GM12873 (cell line): ENCODE measurements around the gene YTHDC1.

Experiments used
- TF ChIP-seq, protein P1 (sequence below): IDR thresholded peaks from 2 replicates; pipeline ENCODE4 v1.5.1; 2012; ENCODE audit warnings: low read depth, mild to moderate bottlenecking, moderate library complexity, low read length, control low read depth; ENCODE audit not compliant: insufficient read depth; ENCODE audit errors: missing control alignments

The YTHDC1 gene

DNA sequence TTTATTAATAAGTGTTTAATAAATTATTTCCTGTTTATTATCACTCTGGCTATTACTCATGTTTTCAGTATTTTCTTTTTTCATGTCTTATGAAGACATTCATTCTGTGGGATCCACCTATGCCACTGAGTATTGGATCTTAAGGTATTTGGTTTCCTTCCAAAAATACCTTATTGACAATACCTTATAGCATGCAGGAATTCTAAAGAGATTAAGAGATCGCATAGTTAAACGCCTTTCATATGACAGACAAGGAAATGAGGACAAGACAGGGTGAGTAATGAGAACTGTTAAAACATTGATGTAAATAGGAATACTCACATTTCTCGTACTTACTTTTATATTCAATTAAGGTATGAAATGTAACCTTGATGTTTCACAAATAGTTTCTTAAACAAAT lies 66.2 kb downstream of the YTHDC1 start:
- TF ChIP-seq, protein P1, sequence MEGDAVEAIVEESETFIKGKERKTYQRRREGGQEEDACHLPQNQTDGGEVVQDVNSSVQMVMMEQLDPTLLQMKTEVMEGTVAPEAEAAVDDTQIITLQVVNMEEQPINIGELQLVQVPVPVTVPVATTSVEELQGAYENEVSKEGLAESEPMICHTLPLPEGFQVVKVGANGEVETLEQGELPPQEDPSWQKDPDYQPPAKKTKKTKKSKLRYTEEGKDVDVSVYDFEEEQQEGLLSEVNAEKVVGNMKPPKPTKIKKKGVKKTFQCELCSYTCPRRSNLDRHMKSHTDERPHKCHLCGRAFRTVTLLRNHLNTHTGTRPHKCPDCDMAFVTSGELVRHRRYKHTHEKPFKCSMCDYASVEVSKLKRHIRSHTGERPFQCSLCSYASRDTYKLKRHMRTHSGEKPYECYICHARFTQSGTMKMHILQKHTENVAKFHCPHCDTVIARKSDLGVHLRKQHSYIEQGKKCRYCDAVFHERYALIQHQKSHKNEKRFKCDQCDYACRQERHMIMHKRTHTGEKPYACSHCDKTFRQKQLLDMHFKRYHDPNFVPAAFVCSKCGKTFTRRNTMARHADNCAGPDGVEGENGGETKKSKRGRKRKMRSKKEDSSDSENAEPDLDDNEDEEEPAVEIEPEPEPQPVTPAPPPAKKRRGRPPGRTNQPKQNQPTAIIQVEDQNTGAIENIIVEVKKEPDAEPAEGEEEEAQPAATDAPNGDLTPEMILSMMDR, result no peak

DNA sequence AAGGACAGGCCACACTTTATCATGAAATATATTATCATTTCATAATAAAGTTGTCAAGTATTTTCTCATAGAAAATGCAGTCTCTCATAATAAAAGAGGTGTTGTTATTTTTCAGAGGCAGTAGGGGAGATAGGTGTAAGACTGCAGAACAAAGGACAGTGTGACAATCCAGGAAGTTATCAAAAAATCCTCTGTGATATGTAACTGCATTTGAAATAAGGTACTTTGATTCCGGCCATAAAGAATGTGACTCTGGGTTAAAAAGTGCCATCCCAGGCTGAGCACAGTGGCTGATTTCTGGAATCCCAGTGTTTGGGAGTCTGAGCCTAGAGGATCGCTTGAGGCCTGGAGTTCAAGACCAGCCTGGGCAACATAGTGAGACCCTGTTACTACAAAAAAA lies 66.8 kb downstream of the YTHDC1 start:
- TF ChIP-seq, protein P1, result no peak

DNA sequence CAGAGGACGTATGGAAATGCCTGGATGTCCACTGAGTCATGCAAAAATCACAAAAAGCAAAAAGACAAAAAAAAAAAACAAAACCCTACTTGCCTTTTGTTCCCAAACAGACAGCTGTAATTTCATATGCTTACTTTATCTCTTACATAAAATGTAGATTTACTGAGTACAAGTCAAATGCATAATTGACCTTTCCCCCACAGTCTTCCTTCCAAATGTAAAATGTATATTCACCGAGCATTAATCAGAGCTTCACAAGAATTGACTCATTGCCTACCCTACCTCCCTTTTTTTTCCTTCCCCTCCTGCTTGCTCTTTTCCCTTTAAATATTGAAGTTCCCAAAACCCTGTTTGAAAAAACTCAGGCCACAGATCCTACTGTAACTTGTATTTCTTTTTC lies 71.9 kb downstream of the YTHDC1 start:
- TF ChIP-seq, protein P1, result no peak

DNA sequence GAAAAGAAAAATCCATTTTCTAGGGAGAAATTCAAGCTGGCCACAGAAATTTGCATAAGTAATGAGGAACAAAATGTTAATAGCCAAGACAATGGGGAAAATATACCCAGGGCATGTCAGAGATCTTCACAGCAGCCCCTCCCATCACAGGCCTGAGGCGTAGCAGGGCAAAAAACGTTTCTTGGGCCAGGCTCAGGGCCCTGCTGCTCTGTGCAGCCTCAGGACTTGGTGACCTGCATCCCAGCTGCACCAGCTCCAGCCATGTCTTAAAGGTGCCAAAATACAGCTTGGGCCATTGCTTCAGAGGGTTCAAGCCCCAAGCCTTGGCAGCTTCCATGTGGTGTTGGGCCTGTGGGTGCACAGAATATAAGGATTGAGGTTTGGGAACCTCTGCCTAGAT lies 72.3 kb downstream of the YTHDC1 start:
- TF ChIP-seq, protein P1, result no peak

DNA sequence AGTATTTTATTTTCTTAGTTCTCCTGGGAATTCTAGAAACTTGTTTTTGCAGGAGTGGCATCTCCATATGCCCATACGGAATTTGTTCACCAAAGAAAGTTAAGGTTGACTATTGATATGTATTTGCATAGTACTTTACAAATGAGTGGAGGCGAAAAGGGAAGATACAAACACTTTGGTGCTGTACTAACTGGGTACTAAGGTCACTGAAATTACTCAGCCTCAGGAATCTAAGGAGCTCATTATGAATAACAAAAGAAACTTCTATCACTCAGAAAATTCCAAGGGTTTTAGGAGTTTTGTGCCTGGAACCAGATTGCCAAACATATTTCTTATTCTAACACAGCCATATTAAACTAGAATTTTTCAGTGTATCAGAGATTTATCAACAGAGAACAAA lies 77.0 kb downstream of the YTHDC1 start:
- TF ChIP-seq, protein P1, result no peak

DNA sequence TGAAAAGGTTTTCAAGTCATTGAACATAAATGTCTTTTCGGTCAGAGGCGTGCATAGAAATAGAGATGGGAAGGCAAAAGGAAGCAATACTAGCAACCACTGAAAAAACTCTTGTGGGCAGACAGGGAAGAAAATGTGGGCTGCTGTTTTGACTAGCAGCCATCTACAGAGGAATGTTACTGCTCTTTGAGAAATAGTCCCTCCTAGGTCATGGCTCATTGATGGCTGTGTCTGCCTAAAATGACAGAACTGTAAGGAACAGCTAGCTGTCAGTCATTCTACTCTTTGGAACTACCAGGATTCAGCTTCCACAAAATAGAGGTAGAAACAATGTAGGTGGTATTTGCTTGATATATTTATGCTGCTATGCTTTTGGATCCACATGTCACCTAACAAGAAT lies 77.5 kb downstream of the YTHDC1 start:
- TF ChIP-seq, protein P1, result no peak

DNA sequence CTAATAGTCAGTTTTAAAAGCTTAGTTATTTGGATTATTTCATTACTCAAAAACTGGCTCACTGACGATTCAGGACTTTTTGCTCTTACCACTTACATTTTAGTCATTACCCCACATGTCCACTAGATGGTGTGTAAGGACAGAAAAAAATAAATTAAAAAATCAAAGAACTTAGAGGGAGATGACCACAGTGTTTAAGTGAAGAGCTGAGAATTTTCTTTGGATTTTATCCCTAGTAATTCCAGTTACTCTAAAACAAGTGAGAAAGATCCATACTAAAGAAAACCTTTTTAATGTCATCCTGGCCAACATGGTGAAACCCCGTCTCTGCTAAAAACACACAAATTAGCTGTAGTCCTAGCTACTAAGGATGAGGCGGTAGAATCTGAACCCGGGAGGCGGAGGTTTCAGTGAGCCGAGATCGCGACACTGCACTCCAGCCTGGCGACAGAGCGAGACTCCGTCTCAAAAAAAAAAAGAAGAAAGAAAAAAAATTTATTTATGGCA lies 78.0 kb downstream of the YTHDC1 start:
- TF ChIP-seq, protein P1, result peak; percentile 52

DNA sequence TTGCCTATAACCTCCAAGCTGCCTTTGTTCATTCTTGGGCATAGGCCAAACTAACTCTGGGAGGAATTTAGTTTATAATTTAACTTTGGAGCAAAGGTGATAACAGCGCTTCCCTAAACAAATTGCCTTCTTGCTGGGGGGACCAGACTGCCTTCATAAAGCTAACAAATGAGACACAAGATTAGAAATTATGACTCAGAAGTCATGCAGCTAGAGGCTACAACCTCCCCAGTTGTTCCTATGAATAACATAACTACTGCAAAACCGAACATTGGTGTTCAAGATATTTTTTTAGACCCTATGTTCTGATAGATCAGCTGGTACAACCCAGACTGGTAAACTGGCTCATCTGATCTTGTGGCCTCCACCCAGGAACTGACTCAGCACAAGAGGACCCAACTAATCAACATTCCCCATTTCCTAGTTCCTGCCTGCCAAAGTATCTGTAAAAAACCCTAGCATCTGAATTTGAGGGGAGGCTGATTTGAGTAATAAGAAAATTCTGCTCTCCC lies 82.4 kb downstream of the YTHDC1 start:
- TF ChIP-seq, protein P1, result no peak
